Measurements from ENCODE around the gene PDSS1.
"Not testable (repeated sequence)": the region's sequence is repeated elsewhere in the genome, so short reads cannot be mapped to it uniquely, and the experiment has no call there.

Gene PDSS1

GRCh38 chr10:26739071-26739631, 41.6 kb downstream of the PDSS1 start:
- DNase-seq (ENCODE audit: low read depth): no peak

- DNase-seq (ENCODE audit: low read depth): no peak
Measured at GRCh38 chr10:26741368-26741767, 43.9 kb downstream of the PDSS1 start.

DNA sequence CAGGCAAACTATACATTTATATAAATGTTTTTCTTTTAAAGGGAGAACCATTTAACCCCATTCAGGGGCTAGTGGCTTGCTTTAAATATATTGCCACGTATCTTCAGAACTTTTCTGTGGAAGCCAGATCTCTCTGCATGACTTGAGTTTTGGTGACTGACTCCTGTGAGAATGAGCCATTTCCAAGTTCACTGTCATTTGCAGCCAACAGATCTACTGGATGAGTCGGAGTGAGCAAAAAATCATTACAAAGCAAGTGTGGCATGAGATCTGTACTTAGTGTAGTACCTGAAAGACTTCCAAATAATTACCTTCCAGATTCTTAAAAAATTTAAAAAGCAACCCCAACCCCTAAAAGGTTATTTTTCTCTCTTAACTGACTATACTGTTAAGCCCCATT, 45.6 kb downstream of the PDSS1 start:
- no peak for DNase-seq (ENCODE audit: low read depth)

- DNase-seq (ENCODE audit: low read depth): no peak
Measured at GRCh38 chr10:26743841-26744240, 46.3 kb downstream of the PDSS1 start.

GRCh38 chr10:26746061-26746460, 48.6 kb downstream of the PDSS1 start:
- no peak for DNase-seq (ENCODE audit: low read depth)

GRCh38 chr10:26755443-26755903, 58.0 kb downstream of the PDSS1 start:
- no peak for DNase-seq (ENCODE audit: low read depth)

DNA sequence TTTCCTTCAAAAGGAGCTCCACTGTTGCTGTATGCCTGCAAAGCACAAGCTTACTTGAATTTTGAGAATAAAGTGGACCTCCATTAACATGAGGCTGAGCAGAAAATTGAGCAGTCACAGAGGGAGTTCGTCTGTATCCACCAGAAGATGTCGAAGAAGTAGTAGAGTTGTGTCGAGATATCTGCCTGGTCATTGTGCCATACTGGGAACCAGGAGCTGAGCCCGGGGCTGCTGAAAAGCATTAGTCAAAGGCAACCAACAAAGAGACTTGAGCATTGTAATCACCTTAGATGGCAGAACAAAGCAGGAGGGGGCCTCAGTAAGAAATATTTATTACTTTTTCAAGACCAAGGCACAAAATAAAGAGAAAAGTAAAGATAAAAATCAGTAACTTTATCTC, 61.5 kb downstream of the PDSS1 start:
- DNase-seq (ENCODE audit: low read depth): no peak

GRCh38 chr10:26765549-26765948, 68.0 kb downstream of the PDSS1 start:
- DNase-seq (ENCODE audit: low read depth): no peak

- no peak for DNase-seq (ENCODE audit: low read depth)
Measured at GRCh38 chr10:26770069-26770468, 72.6 kb downstream of the PDSS1 start.

- no peak for DNase-seq (ENCODE audit: low read depth)
Measured at GRCh38 chr10:26773633-26774032, 76.1 kb downstream of the PDSS1 start.

- no peak for DNase-seq (ENCODE audit: low read depth)
Measured at GRCh38 chr10:26776258-26776657, 78.8 kb downstream of the PDSS1 start.

- DNase-seq (ENCODE audit: low read depth): no peak
Measured at GRCh38 chr10:26777686-26778085, 80.2 kb downstream of the PDSS1 start.

GRCh38 chr10:26779176-26779860, 81.8 kb downstream of the PDSS1 start:
- DNase-seq (ENCODE audit: low read depth): no peak

DNA sequence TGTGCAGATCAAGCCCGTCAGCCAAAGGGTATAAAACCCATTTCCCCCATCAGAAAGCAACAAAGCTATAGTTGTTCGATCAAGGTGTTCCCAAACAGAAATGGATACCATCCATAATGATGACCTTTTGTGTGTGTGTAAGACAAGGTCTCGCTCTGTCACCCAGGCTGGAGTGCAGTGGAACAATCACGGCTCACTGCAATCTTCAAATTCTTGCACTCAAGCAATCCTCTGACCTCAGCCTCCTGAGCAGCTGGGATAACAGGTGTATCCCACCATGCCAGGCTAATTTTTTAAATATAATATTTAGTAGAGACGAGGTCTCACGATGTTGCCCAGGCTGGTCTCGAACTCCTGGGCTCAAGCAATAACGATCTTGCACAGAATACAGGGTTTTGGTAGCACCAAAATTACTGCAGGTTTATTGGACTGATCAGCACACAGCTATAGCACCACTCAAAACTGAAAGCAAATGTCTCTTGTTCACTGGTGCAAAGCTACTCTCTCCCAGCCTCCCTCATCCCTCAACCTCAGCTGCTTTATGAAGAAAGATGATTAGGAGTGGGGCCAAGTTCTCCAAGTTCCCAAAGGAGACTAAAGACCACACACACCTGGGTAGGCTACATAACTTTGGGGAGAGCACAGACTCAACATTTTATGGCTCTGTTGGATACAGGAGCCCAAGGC, 82.7 kb downstream of the PDSS1 start:
- DNase-seq (ENCODE audit: low read depth): no peak

DNA sequence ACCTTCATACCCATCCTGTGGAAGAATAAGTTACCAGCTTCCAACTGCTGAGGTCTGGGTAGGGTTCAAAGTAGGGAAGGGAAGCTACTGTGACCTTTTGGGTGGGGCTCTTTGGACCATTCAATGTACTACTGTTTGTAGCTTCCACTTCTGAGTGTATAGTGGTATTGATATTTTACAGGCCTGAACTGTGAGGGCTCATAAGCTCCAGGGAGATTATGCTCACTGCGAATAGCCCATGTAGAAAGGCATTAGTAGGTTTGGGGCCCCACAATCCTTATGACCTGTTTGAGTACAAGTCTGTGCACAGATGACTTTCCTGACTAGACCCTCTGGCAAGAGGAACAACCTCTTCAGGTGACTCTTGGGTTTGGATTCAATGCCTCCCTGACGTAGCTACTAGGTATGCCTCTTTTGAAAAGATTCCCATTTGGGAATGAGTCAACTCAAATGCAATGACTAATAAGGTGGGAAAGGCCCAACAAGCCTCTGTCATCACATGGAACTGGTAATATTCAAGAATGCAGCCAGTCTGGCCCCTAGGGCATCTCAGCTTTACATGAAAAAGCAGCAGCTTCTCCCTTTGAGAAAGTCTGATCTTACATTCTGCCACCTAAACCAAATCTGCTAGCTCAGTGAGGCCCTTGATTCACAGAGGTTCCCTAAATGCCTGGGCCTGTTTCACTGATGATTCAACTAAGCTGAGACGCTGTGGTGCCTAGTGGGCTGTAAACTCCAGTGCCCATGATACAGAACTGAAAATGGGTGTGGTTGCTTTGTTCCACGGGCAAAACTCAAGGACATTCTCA, 83.5 kb downstream of the PDSS1 start:
- peak; percentile 77 for DNase-seq (ENCODE audit: low read depth)

GRCh38 chr10:26781797-26782196, 84.3 kb downstream of the PDSS1 start:
- DNase-seq (ENCODE audit: low read depth): no peak

- no peak for DNase-seq (ENCODE audit: low read depth)
Measured at GRCh38 chr10:26787362-26787761, 89.9 kb downstream of the PDSS1 start.

DNA sequence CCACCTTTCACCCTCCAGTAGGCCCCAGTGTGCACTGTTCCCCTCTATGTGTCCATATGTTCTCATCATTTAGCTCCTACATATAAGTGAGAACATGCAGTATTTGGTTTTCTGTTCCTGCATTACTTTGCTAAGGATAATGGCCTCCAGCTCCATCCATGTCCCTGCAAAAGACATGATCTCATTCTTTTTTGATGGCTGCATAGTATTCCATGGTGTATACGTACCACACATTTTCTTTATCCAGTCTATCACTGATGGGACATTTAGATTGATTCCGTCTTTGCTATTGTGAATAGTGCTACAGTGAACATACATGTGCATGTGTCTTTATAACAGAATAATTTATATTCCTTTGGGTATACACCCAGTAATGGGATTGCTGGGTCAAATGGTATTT, 92.3 kb downstream of the PDSS1 start:
- not testable (repeated sequence) for DNase-seq (ENCODE audit: low read depth)

DNA sequence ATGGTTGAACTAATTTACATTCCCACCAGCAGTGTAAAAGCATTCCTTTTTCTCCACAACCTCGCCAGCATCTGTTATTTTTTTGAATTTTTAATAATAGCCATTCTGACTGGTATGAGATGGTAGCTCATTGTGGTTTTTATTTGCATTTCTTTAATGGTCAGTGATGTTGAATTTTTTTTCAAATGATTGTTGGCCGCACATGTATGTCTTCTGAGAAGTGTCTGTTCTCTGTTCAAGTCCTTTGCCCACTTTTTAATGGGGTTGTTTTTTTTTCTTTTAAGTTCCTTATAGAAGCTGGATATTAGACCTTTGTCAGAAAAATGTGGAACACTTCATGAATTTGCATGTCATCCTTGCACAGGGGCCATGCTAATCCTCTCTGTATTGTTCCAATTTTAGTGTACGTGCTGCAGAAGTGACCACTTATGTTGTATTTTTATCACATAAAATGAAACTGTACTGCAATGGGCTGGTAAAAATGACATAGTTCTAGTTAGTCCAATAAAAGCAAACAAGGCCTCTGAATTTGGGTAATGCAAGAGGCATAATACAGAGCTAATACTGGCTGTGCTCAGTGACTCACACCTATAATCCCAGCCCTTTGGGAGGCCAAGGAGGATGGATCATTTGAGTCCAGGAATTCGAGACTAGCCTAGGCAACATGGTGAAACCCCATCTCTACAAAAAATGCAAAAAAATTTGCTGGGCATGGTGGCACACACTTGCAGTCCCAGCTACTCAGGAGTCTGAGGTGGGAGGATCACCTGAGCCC, 92.9 kb downstream of the PDSS1 start:
- no peak for DNase-seq (ENCODE audit: low read depth)

GRCh38 chr10:26792758-26793495, 95.4 kb downstream of the PDSS1 start:
- no peak for DNase-seq (ENCODE audit: low read depth)

Data from GM04504 (cell line).